H1 (cell line): ENCODE data around the gene TPSG1. TPM values are rescaled to one million over a fixed set of nuclear protein-coding genes. Genes with fewer than 3 reads are reported as not detected.

Experiments
- CEBPB ChIP-seq: IDR thresholded peaks from 2 replicates; pipeline ENCODE4 v1.6.1; 2012; ENCODE audit warnings: low read depth, low read length
- KDM5A ChIP-seq: fragments of 200-600 bp; IDR thresholded peaks from 2 replicates; pipeline ENCODE4 v1.7.1; 2012; ENCODE audit warnings: mild to moderate bottlenecking, low read length, inconsistent platforms, mixed read lengths
- TCF12 ChIP-seq: IDR thresholded peaks from 2 replicates; pipeline ENCODE4 v1.6.1; 2011; ENCODE audit warnings: low read depth, mild to moderate bottlenecking, low read length
- YY1 ChIP-seq: IDR thresholded peaks from 2 replicates; pipeline ENCODE4 v1.6.1; 2011; ENCODE audit warnings: low read depth, mild to moderate bottlenecking, low read length
- polyA plus RNA-seq, 7 experiments: library from polyadenylated mRNA; depleted of rRNA in 3 of 7; stranded (reverse) in 5 of 7; unstranded in 2 of 7; fragments of >200 nt in 5 of 7; fragments of 200-250 nt in 2 of 7; gene quantifications; 1 replicate in 5 of 7; 2 replicates in 1 of 7; 4 replicates in 1 of 7; pipeline versions ENCODE4 v1.2.1 to v1.2.3, GENCODE V29; 2011 to 2013; ENCODE audit warnings: missing spikeins in 2 of 7, mixed read lengths in 2 of 7
- total RNA-seq: library from RNA; stranded (reverse); fragmentation: NEBNext Ultra II Directional; extraction: Animal tissue kit (Norgen Biotek cat#: 25700); gene quantifications from 2 replicates; pipeline ENCODE4 v1.2.1, GENCODE V29; 2021
- TF ChIP-seq, protein P1 (sequence below), 3 experiments: IDR thresholded peaks; 1 replicate in 2 of 3; 2 replicates in 1 of 3; pipeline versions ENCODE4 v1.5.1 to v1.6.1; 2011; ENCODE audit warnings: low read length in 3 of 3, mild to moderate bottlenecking in 3 of 3, inconsistent platforms in 2 of 3, low read depth in 1 of 3, moderate library complexity in 1 of 3; ENCODE audit not compliant: insufficient read depth in 1 of 3; ENCODE audit errors: control extremely low read depth in 1 of 3

The TPSG1 gene
- total and polyA plus RNA-seq, 2 of the 8 experiments (the other 6 are each of a cell fraction or from before 2014, with no cell fraction given): not detected

DNA sequence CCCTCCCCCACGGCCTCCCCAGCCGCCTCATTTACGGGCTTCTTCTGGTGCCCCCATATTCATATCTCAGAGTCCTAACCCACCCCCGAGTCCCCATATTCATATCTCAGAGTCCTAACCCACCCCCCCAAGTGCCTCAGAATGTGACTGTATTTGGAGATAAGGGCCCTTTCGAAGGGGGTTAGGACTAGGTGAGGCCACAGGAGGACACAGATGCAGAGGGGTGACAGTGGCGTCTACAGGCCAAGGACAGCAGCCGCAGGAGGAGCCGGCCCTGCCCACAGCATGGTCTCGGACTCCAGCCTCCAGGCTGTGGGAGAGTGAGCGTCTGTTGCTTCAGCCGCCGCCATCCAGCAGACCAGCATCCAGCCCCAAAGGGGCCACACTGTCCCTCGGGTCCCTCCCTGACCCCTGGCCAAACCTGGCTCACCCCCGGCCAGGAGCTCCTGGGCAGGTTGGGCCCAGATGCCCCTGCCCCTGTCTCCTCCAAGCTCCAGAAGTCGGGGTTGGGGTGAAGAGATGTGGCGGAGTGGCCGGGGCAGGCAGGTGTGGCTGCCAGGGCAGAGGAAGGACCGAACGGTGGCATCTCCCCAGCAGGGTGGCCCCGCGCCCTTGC lies 46.7 kb downstream of the TPSG1 start (continued):
- TF ChIP-seq KDM5A (no peak), TCF12 (no peak), CEBPB (no peak), YY1 (no peak)
- TF ChIP-seq, protein P1, sequence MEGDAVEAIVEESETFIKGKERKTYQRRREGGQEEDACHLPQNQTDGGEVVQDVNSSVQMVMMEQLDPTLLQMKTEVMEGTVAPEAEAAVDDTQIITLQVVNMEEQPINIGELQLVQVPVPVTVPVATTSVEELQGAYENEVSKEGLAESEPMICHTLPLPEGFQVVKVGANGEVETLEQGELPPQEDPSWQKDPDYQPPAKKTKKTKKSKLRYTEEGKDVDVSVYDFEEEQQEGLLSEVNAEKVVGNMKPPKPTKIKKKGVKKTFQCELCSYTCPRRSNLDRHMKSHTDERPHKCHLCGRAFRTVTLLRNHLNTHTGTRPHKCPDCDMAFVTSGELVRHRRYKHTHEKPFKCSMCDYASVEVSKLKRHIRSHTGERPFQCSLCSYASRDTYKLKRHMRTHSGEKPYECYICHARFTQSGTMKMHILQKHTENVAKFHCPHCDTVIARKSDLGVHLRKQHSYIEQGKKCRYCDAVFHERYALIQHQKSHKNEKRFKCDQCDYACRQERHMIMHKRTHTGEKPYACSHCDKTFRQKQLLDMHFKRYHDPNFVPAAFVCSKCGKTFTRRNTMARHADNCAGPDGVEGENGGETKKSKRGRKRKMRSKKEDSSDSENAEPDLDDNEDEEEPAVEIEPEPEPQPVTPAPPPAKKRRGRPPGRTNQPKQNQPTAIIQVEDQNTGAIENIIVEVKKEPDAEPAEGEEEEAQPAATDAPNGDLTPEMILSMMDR (IDR thresholded peaks at IDR 0.05; ENCODE audit: control extremely low read depth in 1 of 3, insufficient read depth in 1 of 3, low read depth in 1 of 3, low read length in 3 of 3): no peak
